Measurements from ENCODE around the gene NDUFAF2.

- TF ChIP-seq CTCF (IDR thresholded peaks at IDR 0.05; ENCODE audit: insufficient read depth, low read depth, low read length), result no peak
- TF ChIP-seq EZH2 (IDR thresholded peaks at IDR 0.05; ENCODE audit: insufficient read depth, low read length), result no peak
Measured at GRCh38 chr5:60993875-60994571, 49.0 kb downstream of the NDUFAF2 start.
